ENCODE measurements around the gene SFTPA2.
A peak's percentile ranks its signal among the peaks of the same experiment; 100 is the strongest.

- peak; percentile 50 for TF ChIP-seq CTCF (IDR thresholded peaks at IDR 0.05; ENCODE audit: low read length)
- no peak for TF ChIP-seq EZH2 (optimal IDR thresholded peaks at IDR 0.05; ENCODE audit: low read depth, low read length)
- no peak for TF ChIP-seq EZH2phosphoT487 (IDR thresholded peaks at IDR 0.05; ENCODE audit: low read length)
These were observed 42.7 kb upstream of the SFTPA2 start for GRCh38 chr10:79602953-79603352.
